HG02840 (cell line): ENCODE measurements around the gene CGN.

Experiments used
- ATAC-seq: cut with Tn5 transposase; IDR thresholded peaks from one replicate; pipeline ENCODE4 v1.9.1; 2021; ENCODE audit warnings: mild to moderate bottlenecking, moderate library complexity, moderate number of reproducible peaks; ENCODE audit not compliant: unreplicated experiment, low FRiP score

Gene CGN

DNA sequence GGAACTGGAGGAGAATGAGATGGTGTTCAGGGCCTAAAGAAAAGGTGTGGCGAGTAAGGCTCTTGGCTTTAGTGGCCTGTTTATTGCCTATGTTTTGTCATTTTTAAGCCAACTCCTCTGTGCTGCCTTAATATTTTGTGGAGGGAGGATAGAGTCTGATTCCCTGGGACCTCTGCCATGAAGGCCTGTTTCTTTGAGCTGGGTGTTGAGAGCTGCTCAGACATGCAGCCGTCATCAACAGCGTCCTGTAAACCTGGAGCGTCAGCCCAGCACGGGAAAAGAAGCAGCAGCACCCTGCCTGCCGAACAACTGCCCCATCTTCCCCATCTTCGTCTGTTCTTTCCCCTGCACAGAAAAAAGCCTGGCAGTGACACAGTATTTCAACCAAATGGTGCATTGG is 73.6 kb downstream of the CGN start:
- no peak for ATAC-seq

GRCh38 chr1:151585622-151586021 is 74.4 kb downstream of the CGN start:
- no peak for ATAC-seq
